Heart left ventricle (tissue), 13 donors: ENCODE results near the gene TBL1X.

Source experiments
- POLR2A ChIP-seq, 2 donors: fragments of 450-650 bp; IDR thresholded peaks; one replicate each; pipeline ENCODE4 v1.6.1; 2017; ENCODE audit warnings: antibody characterized with exemption in 2 of 2, mild to moderate bottlenecking in 2 of 2, moderate library complexity in 2 of 2
- TF ChIP-seq, protein P1 (sequence below), 12 donors: fragments of 200-600 bp; sonication (generic) in 4 of 12; IDR thresholded peaks; one replicate each; pipeline versions ENCODE4 v1.5.0 to v1.8.0; 2018 to 2022; ENCODE audit warnings: antibody characterized with exemption in 12 of 12, mild to moderate bottlenecking in 5 of 12
- donor health status: ischemic (EF 13 %, LVEDD 7.1; RV severe dilation, severe dysfunction).
- donor health status: DM: no; HTN: yes; CAD: no.
- donor health status: DM: no; HTN: no; CAD: no.
- donor health status: ischemic (EF 25% LVEDD 6.9; RV normal size, moderate dysfunction).
- donor health status: ischemic (EF 25% LVEDD 5.7; RV mildly dilated, moderate dysfunction).
- donor health status: ischemic (EF 35%, LVEDD 5.7; RV mildly dilated, moderate dysfunction).
- donor health status: nonischemic (EF 11% LVEDD 7.7; RV severe dilation, severe dysfunction).
- donor health status: DM: yes; HTN: yes; CAD: no.
- donor health status: PGD.
- donor health status: ischemic (EF 29% LVEDD 5.4; RV normal size, mild dysfunction).
- donor health status: nonischemic (EF 23%, LVEDD 6.1; RV moderate dilation, normal function).

DNA sequence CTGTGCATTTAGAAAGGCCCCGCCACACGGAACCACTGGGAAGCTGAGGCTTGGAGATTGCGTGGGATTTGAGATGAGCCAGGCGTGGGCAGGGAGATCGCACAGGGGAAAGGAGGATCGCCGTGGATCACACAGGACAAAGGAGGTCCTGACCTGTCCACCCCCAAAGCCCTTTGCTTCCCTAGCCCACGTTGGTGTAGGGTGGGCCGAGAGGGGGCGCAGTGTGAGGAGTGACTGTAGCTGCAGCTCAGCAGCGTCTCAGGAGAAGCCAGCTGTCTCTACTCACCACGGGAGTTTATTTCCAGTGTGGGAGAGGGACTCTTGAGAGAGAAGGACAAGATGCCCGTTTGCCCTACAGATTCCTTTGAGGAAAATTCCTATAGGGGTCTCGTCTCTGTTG lies 62.1 kb downstream of the TBL1X start:
- TF ChIP-seq, protein P1, sequence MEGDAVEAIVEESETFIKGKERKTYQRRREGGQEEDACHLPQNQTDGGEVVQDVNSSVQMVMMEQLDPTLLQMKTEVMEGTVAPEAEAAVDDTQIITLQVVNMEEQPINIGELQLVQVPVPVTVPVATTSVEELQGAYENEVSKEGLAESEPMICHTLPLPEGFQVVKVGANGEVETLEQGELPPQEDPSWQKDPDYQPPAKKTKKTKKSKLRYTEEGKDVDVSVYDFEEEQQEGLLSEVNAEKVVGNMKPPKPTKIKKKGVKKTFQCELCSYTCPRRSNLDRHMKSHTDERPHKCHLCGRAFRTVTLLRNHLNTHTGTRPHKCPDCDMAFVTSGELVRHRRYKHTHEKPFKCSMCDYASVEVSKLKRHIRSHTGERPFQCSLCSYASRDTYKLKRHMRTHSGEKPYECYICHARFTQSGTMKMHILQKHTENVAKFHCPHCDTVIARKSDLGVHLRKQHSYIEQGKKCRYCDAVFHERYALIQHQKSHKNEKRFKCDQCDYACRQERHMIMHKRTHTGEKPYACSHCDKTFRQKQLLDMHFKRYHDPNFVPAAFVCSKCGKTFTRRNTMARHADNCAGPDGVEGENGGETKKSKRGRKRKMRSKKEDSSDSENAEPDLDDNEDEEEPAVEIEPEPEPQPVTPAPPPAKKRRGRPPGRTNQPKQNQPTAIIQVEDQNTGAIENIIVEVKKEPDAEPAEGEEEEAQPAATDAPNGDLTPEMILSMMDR (IDR thresholded peaks at IDR 0.05) = no peak
- no peak for TF ChIP-seq POLR2A (IDR thresholded peaks at IDR 0.05)
